Pancreas (tissue), 10 donors: ENCODE results near the gene MVD. TPM values are rescaled to one million over a fixed set of nuclear protein-coding genes. Genes with fewer than 3 reads are reported as not detected.
A peak's percentile ranks its signal among the peaks of the same experiment; 100 is the strongest.

Experiments used
- ATAC-seq, 4 donors: fragments of 200-7000 bp; cut with Tn5 transposase; one replicate each; pipeline versions ENCODE4 v1.8.0 to v1.9.1; 2020; ENCODE audit warnings: mild to moderate bottlenecking in 4 of 4, moderate library complexity in 4 of 4
- DNase-seq, 6 donors: peaks; one replicate each; pipeline ENCODE4 v3.0.0-alpha.2; 2020
- FAIRE-seq: peaks from 2 replicates; lab custom pipeline; 2012; peaks lifted over from hg19 to GRCh38; lab: Jason Lieb, UNC
- H3K27ac ChIP-seq, 4 donors: fragments of 200-600 bp; sonication (generic); 1 replicate in 3 of 4; 2 replicates in 1 of 4; pipeline versions ENCODE4 v1.5.0 to v1.8.0; 2020
- H3K27me3 ChIP-seq, 4 donors: fragments of 200-600 bp; one replicate each; pipeline ENCODE4 v1.8.0; 2021
- H3K36me3 ChIP-seq, 3 donors: fragments of 200-600 bp; sonication (generic) in 1 of 3; one replicate each; pipeline versions ENCODE4 v1.5.0 to v1.8.0; 2020 to 2021
- H3K4me1 ChIP-seq, 3 donors: fragments of 200-600 bp; one replicate each; pipeline ENCODE4 v1.8.0; 2021
- H3K4me3 ChIP-seq, 4 donors: fragments of 200-600 bp; sonication (generic) in 2 of 4; one replicate each; pipeline versions ENCODE4 v1.5.0 to v1.8.0; 2020 to 2021
- H3K9me3 ChIP-seq, 4 donors: fragments of 200-600 bp; one replicate each; pipeline ENCODE4 v1.8.0; 2021
- CTCF ChIP-seq, 4 donors: fragments of 200-600 bp; sonication (generic) in 3 of 4; IDR thresholded peaks; one replicate each; pipeline versions ENCODE4 v1.5.0 to v1.8.0; 2021; ENCODE audit warnings: antibody characterized with exemption in 4 of 4
- WGBS, 2 donors: extraction: QIAGEN DNeasy Blood & Tissue Kit; methylation state at CpG; one replicate each; pipeline ENCODE4 v1.1.7; 2013; 5-methylcytosine and 5-hydroxymethylcytosine counted together
- intact Hi-C, 3 donors: fragments of 100-400 bp; cut with DNase I; formaldehyde crosslinking; loops; one replicate each; pipeline versions ENCODE4 v1.11.1 to v1.14.2; 2022
- polyA plus RNA-seq, 2 donors: library from polyadenylated mRNA; stranded (reverse); fragments of 200-250 nt; gene quantifications; one replicate each; pipeline ENCODE4 v1.2.3, GENCODE V29; 2013
- total RNA-seq, 6 donors: library from RNA; stranded (reverse); fragmentation: NEBNext Ultra II Directional in 4 of 6; extraction: Animal tissue kit (Norgen Biotek cat#: 25700) in 4 of 6; gene quantifications; one replicate each; pipeline versions ENCODE4 v1.2.1 to v1.2.4, GENCODE V29; 2021 to 2023
- donor health status: healthy with polysubstance abuse.
- donor health status: DM: no; HTN: no; CAD: no; lungs with moderate emphysema.
- donor health status: DM: no; HTN: no; CAD: no.
- donor health status: control.
- donor health status: control.
- donor health status: Bipolar disorder and iron deficiency.
- donor health status: DM: yes; HTN: yes; CAD: no.
- donor health status: DM: no; HTN: no; CAD: no.
- donor health status: DM: no; HTN: no; CAD: no.
- donor health status: DM: yes; HTN: yes; CAD: no.

MVD gene
- total and polyA plus RNA-seq, 8 donors: 12.7 to 46.6 (median 17.5) TPM

- peak overlapping the region; percentile 22 to 68 (median 31) for H3K27ac ChIP-seq
- peaks cover 10 to 25% (median 24%) of the 10 kb centered on the region in 3 donors for H3K4me1 ChIP-seq
- ATAC-seq (no peak), FAIRE-seq (no peak), DNase-seq (peak in 2 of 6 donors; percentile 33 to 45)
- WGBS, 2 donors: 36 to 43% methylated on average over 10 of the region's 10 CpGs
- intact Hi-C loops: no loop called here
- no peaks in the 10 kb centered on the region for H3K36me3 ChIP-seq
- H3K27me3 ChIP-seq: no peaks in the 10 kb centered on the region
- TF ChIP-seq CTCF (IDR thresholded peaks at IDR 0.05): no peak
- no peak overlapping the region for H3K4me3 ChIP-seq
- H3K9me3 ChIP-seq: no peaks in the 10 kb centered on the region
These were observed 24.3 kb upstream of the MVD start for GRCh38 chr16:88687254-88687576.

DNA sequence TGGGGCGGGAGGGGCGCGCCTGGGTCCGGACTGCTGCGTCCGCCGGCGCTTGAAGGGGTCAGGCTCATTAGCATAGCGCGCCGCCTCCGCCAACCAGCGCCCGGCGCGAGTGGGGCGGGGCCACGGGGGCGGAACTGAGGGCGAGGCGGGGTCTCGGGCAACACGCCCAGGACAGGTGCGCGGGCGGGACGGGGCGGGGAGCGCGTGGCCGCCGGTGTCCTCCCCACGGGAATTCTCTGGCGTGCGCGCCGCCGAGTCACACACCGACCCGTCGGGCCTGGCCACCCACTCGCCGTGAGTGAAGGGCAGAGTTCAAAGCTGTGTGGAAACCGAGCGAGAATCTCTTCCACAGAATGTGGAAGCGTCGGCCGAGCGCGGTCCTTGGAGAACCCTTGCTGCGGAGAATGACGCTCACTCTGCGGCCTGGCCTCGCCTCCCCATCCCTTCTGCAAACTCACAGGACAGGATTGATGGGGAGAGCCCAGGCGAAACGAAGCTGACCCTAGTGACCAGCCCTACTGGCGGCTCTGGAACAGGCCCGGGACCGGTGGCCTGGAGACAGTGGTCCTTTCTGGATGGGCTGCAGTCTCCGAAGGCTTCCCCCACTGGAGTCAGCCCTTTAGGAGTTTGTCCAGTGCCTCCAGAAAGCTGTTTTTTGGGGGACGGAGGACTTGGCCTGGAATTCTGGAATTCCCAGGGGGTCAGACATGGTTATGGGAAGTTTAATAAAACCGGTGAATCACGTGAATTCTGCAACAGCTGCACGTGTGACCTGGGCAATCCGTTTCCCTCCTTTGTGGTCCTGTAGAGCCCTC lies 23.8 kb upstream of the MVD start, which contains the start of gene SNAI3:
TSS of gene SNAI3 (minus strand) at position 69 of the 815 bp plus-strand sequence. CDS start 101 bp downstream, outside the sequence.
- Histone ChIP-seq H3K4me1 (peaks cover 10 to 25% (median 24%) of the 10 kb centered on the region in 3 donors), H3K27ac (peak within 1 kb of the TSS; percentile 22 to 68 (median 31)), H3K36me3 (no peaks in the 10 kb centered on the region), H3K27me3 (no peaks in the 10 kb centered on the region), H3K9me3 (no peaks in the 10 kb centered on the region), H3K4me3 (peak within 1 kb of the TSS; percentile 53 to 78 (median 62))
- intact Hi-C loops: no loop called here
- ATAC-seq (peak; percentile 83 to 90 (median 88)), FAIRE-seq (no peak), DNase-seq (peak; percentile 87 to 96 (median 91))
- 7 to 12% methylated on average over 31 to 65 of the region's 65 CpGs for WGBS, 2 donors
- no peak for TF ChIP-seq CTCF (IDR thresholded peaks at IDR 0.05)

- H3K27ac ChIP-seq: peak overlapping the region; percentile 22 to 68 (median 31)
- FAIRE-seq (no peak), ATAC-seq (peak; percentile 49 to 65 (median 62)), DNase-seq (peak in 5 of 6 donors; percentile 68 to 85 (median 77))
- TF ChIP-seq CTCF (IDR thresholded peaks at IDR 0.05): no peak
- H3K36me3 ChIP-seq: no peaks in the 10 kb centered on the region
- no peaks in the 10 kb centered on the region for H3K9me3 ChIP-seq
- intact Hi-C loops: no loop called here
- peaks cover 10 to 25% (median 24%) of the 10 kb centered on the region in 3 donors for H3K4me1 ChIP-seq
- peak overlapping the region; percentile 53 to 78 (median 62) for H3K4me3 ChIP-seq
- H3K27me3 ChIP-seq: no peaks in the 10 kb centered on the region
- WGBS, 2 donors: 0% methylated on average over 18 to 25 of the region's 25 CpGs
These were observed 23.2 kb upstream of the MVD start for GRCh38 chr16:88686062-88686438.

GRCh38 chr16:88685156-88686061 lies 22.5 kb upstream of the MVD start:
- intact Hi-C loops: no loop called here
- no peak for FAIRE-seq
- WGBS, 2 donors: 3 to 5% methylated on average over 33 of the region's 33 CpGs
- Histone ChIP-seq H3K9me3 (no peaks in the 10 kb centered on the region), H3K36me3 (no peaks in the 10 kb centered on the region), H3K27me3 (no peaks in the 10 kb centered on the region), H3K4me1 (peaks cover 10 to 25% (median 24%) of the 10 kb centered on the region in 3 donors), H3K27ac (no peak overlapping the region), H3K4me3 (peak overlapping the region; percentile 53 to 78 (median 62))
- ATAC-seq: peak in 3 of 4 donors; percentile 4 to 8 (median 4)
- TF ChIP-seq CTCF (IDR thresholded peaks at IDR 0.05): peak; percentile 10 to 36 (median 21)
- peak in 3 of 6 donors; percentile 47 to 77 (median 52) for DNase-seq
